Caco-2 (cell line): Measurements from ENCODE around the gene GRIK3. TPM values are rescaled to one million over a fixed set of nuclear protein-coding genes. Genes with fewer than 3 reads are reported as not detected.

Source experiments
- BruUV-seq: library from RNA; stranded (reverse); fragments of 400-500 nt; replicated peaks from 2 replicates; lab custom pipeline; 2021; lab: Mats Ljungman, UMichigan
- CTCF ChIA-PET: fragments of 300-600 bp; sonication (Branson Sonifier 250); formaldehyde crosslinking; loops from one replicate; lab custom pipeline; 2022; ENCODE audit warnings: antibody characterized with exemption; lab: Charles Lee
- POLR2A ChIA-PET: fragments of 300-600 bp; sonication (Branson Sonifier 250); formaldehyde crosslinking; loops from one replicate; lab custom pipeline; 2022; ENCODE audit warnings: antibody characterized with exemption; lab: Charles Lee
- DNase-seq, 2 experiments: peaks; one replicate each; pipeline versions ENCODE4 v3.0.0 to v3.0.0-alpha.2; 2020 to 2022
- H3K27me3 ChIP-seq: replicated peaks from 2 replicates; pipeline ENCODE4 v1.6.0; 2011; ENCODE audit warnings: low read length; ENCODE audit not compliant: control insufficient read depth, insufficient read depth
- H3K36me3 ChIP-seq: 2 replicates; pipeline ENCODE4 v1.5.1; 2011; ENCODE audit warnings: low read length; ENCODE audit not compliant: control insufficient read depth, insufficient read depth
- H3K4me1 ChIP-seq: fragments of 250-450 bp; sonication (Bioruptor Pico); 2 replicates; pipeline ENCODE4 v1.5.1; 2020; ENCODE audit warnings: mild to moderate bottlenecking
- H3K4me3 ChIP-seq: 2 replicates; pipeline ENCODE4 v1.5.1; 2011; ENCODE audit warnings: low read depth, mild to moderate bottlenecking, control low read depth, low read length
- H3K9me3 ChIP-seq: fragments of 250-450 bp; sonication (Bioruptor Pico); 2 replicates; pipeline ENCODE4 v1.5.1; 2020; ENCODE audit warnings: mild to moderate bottlenecking, moderate library complexity
- H3K27ac Mint-ChIP-seq: one replicate; pipeline ENCODE4 v1.8.0; 2022; ENCODE audit warnings: mixed read lengths; ENCODE audit not compliant: unreplicated experiment
- H3K27me3 Mint-ChIP-seq: one replicate; pipeline ENCODE4 v1.8.0; 2022; ENCODE audit warnings: mixed read lengths; ENCODE audit not compliant: insufficient read depth, unreplicated experiment
- H3K36me3 Mint-ChIP-seq: one replicate; pipeline ENCODE4 v1.8.0; 2022; ENCODE audit warnings: mild to moderate bottlenecking, mixed read lengths; ENCODE audit not compliant: insufficient read depth, unreplicated experiment
- H3K4me1 Mint-ChIP-seq: one replicate; pipeline ENCODE4 v1.8.0; 2022; ENCODE audit warnings: low read depth, mixed read lengths; ENCODE audit not compliant: unreplicated experiment
- H3K4me3 Mint-ChIP-seq: one replicate; pipeline ENCODE4 v1.8.0; 2022; ENCODE audit warnings: mild to moderate bottlenecking, moderate library complexity, mixed read lengths; ENCODE audit not compliant: unreplicated experiment
- H3K9me3 Mint-ChIP-seq: one replicate; pipeline ENCODE4 v1.8.0; 2022; ENCODE audit warnings: mixed read lengths; ENCODE audit not compliant: unreplicated experiment
- CTCF ChIP-seq, 2 experiments: fragments of 200-600 bp in 1 of 2; IDR thresholded peaks; 1 replicate in 1 of 2; 2 replicates in 1 of 2; pipeline versions ENCODE4 v1.5.1 to v1.8.0; 2011 to 2022; ENCODE audit warnings: antibody characterized with exemption in 1 of 2, control low read depth in 1 of 2, inconsistent platforms in 1 of 2, low read depth in 1 of 2, low read length in 1 of 2, mild to moderate bottlenecking in 1 of 2, moderate library complexity in 1 of 2; ENCODE audit not compliant: insufficient read depth in 1 of 2, severe bottlenecking in 1 of 2, unreplicated experiment in 1 of 2
- intact Hi-C: fragments of 100-400 bp; cut with micrococcal nuclease; formaldehyde crosslinking; loops from one replicate; pipeline ENCODE4 v1.10.0; 2022; ENCODE audit not compliant: unreplicated experiment
- total RNA-seq: library from RNA; stranded (reverse); gene quantifications from 2 replicates; pipeline ENCODE4 v1.2.3, GENCODE V29; 2022

GRIK3 gene
- total RNA-seq, 1 experiment from 2014 or later = not detected

- CTCF ChIA-PET = no interaction called here
- no peak overlapping the region for H3K27ac Mint-ChIP-seq
Observed at GRCh38 chr1:36763771-36764170, 270.5 kb downstream of the GRIK3 start.

GRCh38 chr1:36762174-36762573 is 272.1 kb downstream of the GRIK3 start:
- Mint-ChIP-seq H3K9me3 (no peaks in the 10 kb centered on the region), H3K4me1 (no peaks in the 10 kb centered on the region), H3K4me3 (no peak overlapping the region), H3K36me3 (no peaks in the 10 kb centered on the region), H3K27ac (no peak overlapping the region), H3K27me3 (no peaks in the 10 kb centered on the region)
- Histone ChIP-seq H3K9me3 (no peaks in the 10 kb centered on the region), H3K36me3 (no peaks in the 10 kb centered on the region), H3K4me1 (no peaks in the 10 kb centered on the region), H3K4me3 (no peak overlapping the region), H3K27me3 (no peaks in the 10 kb centered on the region)
- CTCF ChIA-PET = no interaction called here
- POLR2A ChIA-PET = no interaction called here
- intact Hi-C loops = no loop called here
- BruUV-seq = no TSS peak
- DNase-seq = no peak
- TF ChIP-seq CTCF (IDR thresholded peaks at IDR 0.05; ENCODE audit: insufficient read depth in 1 of 2, low read depth in 1 of 2, low read length in 1 of 2, severe bottlenecking in 1 of 2, unreplicated experiment in 1 of 2) = no peak

More at GRCh38 chr1:36763771-36764170, 270.5 kb downstream of the GRIK3 start:
- no peaks in the 10 kb centered on the region for H3K9me3 Mint-ChIP-seq
- H3K4me3 Mint-ChIP-seq = no peak overlapping the region
- TF ChIP-seq CTCF (IDR thresholded peaks at IDR 0.05; ENCODE audit: insufficient read depth in 1 of 2, low read depth in 1 of 2, low read length in 1 of 2, severe bottlenecking in 1 of 2, unreplicated experiment in 1 of 2) = no peak
- BruUV-seq = no TSS peak
- H3K36me3 Mint-ChIP-seq = no peaks in the 10 kb centered on the region
- H3K4me1 Mint-ChIP-seq = no peaks in the 10 kb centered on the region
- no peak overlapping the region for H3K4me3 ChIP-seq
- H3K27me3 ChIP-seq = no peaks in the 10 kb centered on the region
- POLR2A ChIA-PET = no interaction called here
- no peak for DNase-seq
- intact Hi-C loops = no loop called here
- no peaks in the 10 kb centered on the region for H3K36me3 ChIP-seq
- no peaks in the 10 kb centered on the region for H3K27me3 Mint-ChIP-seq
- no peaks in the 10 kb centered on the region for H3K4me1 ChIP-seq
- H3K9me3 ChIP-seq = no peaks in the 10 kb centered on the region

- H3K9me3 ChIP-seq = no peaks in the 10 kb centered on the region
- ChIA-PET CTCF (no interaction called here), POLR2A (no interaction called here)
- H3K27ac Mint-ChIP-seq = no peak overlapping the region
- H3K4me3 Mint-ChIP-seq = no peak overlapping the region
- H3K27me3 Mint-ChIP-seq = peaks cover 2% of the 10 kb centered on the region
- H3K36me3 ChIP-seq = no peaks in the 10 kb centered on the region
- no peaks in the 10 kb centered on the region for H3K4me1 ChIP-seq
- intact Hi-C loops = no loop called here
- DNase-seq = no peak
- H3K9me3 Mint-ChIP-seq = no peaks in the 10 kb centered on the region
- no peaks in the 10 kb centered on the region for H3K4me1 Mint-ChIP-seq
- H3K27me3 ChIP-seq = no peaks in the 10 kb centered on the region
- H3K36me3 Mint-ChIP-seq = no peaks in the 10 kb centered on the region
- no TSS peak for BruUV-seq
- TF ChIP-seq CTCF (IDR thresholded peaks at IDR 0.05; ENCODE audit: insufficient read depth in 1 of 2, low read depth in 1 of 2, low read length in 1 of 2, severe bottlenecking in 1 of 2, unreplicated experiment in 1 of 2) = no peak
- no peak overlapping the region for H3K4me3 ChIP-seq
Observed at GRCh38 chr1:36761113-36761512, 273.2 kb downstream of the GRIK3 start.
